HEK293 (cell line): ENCODE measurements around the gene AGAP3.

Source experiments
- CTCF ChIA-PET: fragments of 350-600 bp; formaldehyde crosslinking; extraction: SDS; loops from one replicate; lab custom pipeline; 2021; ENCODE audit warnings: antibody characterized with exemption; lab: Yijun Ruan, JAX
- POLR2A ChIA-PET: fragments of 300-600 bp; formaldehyde crosslinking; extraction: SDS; loops from one replicate; lab custom pipeline; 2020; ENCODE audit warnings: antibody characterized with exemption, inconsistent platforms; lab: Yijun Ruan, JAX
- H3K27ac ChIP-seq: fragments of 200-500 bp; sonication (Bioruptor generic); 2 replicates; pipeline ENCODE4 v1.5.1; 2014; ENCODE audit warnings: low read depth, low read length, control low read depth, inconsistent platforms; ENCODE audit errors: extremely low read depth
- H3K36me3 ChIP-seq, 2 experiments: fragments of 200-500 bp in 1 of 2; sonication (Bioruptor generic) in 1 of 2; 1 replicate in 1 of 2; 2 replicates in 1 of 2; pipeline ENCODE4 v1.5.1; 2014 to 2017; ENCODE audit warnings: inconsistent platforms in 2 of 2, low read length in 2 of 2; ENCODE audit not compliant: control insufficient read depth in 2 of 2, insufficient read depth in 1 of 2
- H3K4me1 ChIP-seq: fragments of 200-500 bp; sonication (Bioruptor generic); 2 replicates; pipeline ENCODE4 v1.5.1; 2014; ENCODE audit warnings: mild to moderate bottlenecking, low read length, inconsistent platforms; ENCODE audit not compliant: control insufficient read depth, insufficient read depth
- H3K4me3 ChIP-seq: 2 replicates; pipeline ENCODE4 v1.5.1; 2011; ENCODE audit warnings: low read depth, mild to moderate bottlenecking, control low read depth, low read length, moderate library complexity
- H3K9me3 ChIP-seq: fragments of 200-500 bp; sonication (Bioruptor generic); 2 replicates; pipeline ENCODE4 v1.5.1; 2014; ENCODE audit warnings: low read depth, low read length, inconsistent platforms; ENCODE audit not compliant: control insufficient read depth, insufficient read depth
- BCL11A ChIP-seq: fragments of 450-650 bp; formaldehyde crosslinking; IDR thresholded peaks from 2 replicates; pipeline ENCODE4 v1.5.1; 2016; ENCODE audit warnings: low read depth, missing biosample characterization, missing genetic modification characterization
- GFI1B ChIP-seq: fragments of 450-650 bp; formaldehyde crosslinking; IDR thresholded peaks from 2 replicates; pipeline ENCODE4 v1.5.1; 2016; ENCODE audit warnings: missing biosample characterization, missing genetic modification characterization
- HOXA7 ChIP-seq: sonication (generic); formaldehyde crosslinking; IDR thresholded peaks from 2 replicates; pipeline ENCODE4 v1.8.1; 2022; ENCODE audit warnings: missing genetic modification reagents, borderline replicate concordance
- KLF10 ChIP-seq: fragments of 450-650 bp; IDR thresholded peaks from 2 replicates; pipeline ENCODE4 v1.5.1; 2018; ENCODE audit warnings: missing biosample characterization, mild to moderate bottlenecking, missing genetic modification characterization
- MZF1 ChIP-seq: fragments of 450-650 bp; formaldehyde crosslinking; IDR thresholded peaks from 2 replicates; pipeline ENCODE4 v1.5.1; 2017; ENCODE audit warnings: missing biosample characterization, missing genetic modification characterization, borderline replicate concordance
- OSR2 ChIP-seq: fragments of 450-650 bp; formaldehyde crosslinking; IDR thresholded peaks from 2 replicates; pipeline ENCODE4 v1.5.1; 2016; ENCODE audit warnings: missing biosample characterization, missing genetic modification characterization
- ZBTB11 ChIP-seq: fragments of 450-650 bp; formaldehyde crosslinking; conservative IDR thresholded peaks from 2 replicates; pipeline ENCODE4 v1.5.1; 2016; ENCODE audit warnings: low read depth, missing biosample characterization, missing genetic modification characterization
- ZNF114 ChIP-seq: fragments of 450-650 bp; formaldehyde crosslinking; IDR thresholded peaks from 2 replicates; pipeline ENCODE4 v1.5.0; 2017; ENCODE audit warnings: missing biosample characterization, missing genetic modification characterization
- ZNF138 ChIP-seq: fragments of 450-650 bp; formaldehyde crosslinking; IDR thresholded peaks from 2 replicates; pipeline ENCODE4 v1.5.1; 2016; ENCODE audit warnings: missing biosample characterization, missing genetic modification characterization, borderline replicate concordance
- ZNF214 ChIP-seq: fragments of 450-650 bp; formaldehyde crosslinking; IDR thresholded peaks from 2 replicates; pipeline ENCODE4 v1.5.1; 2017; ENCODE audit warnings: missing biosample characterization, mild to moderate bottlenecking, missing genetic modification characterization, borderline replicate concordance
- ZNF239 ChIP-seq: fragments of 450-650 bp; formaldehyde crosslinking; IDR thresholded peaks from 2 replicates; pipeline ENCODE4 v1.5.1; 2016; ENCODE audit warnings: missing biosample characterization, missing genetic modification characterization
- ZNF350 ChIP-seq: fragments of 450-650 bp; formaldehyde crosslinking; IDR thresholded peaks from 2 replicates; pipeline ENCODE4 v1.5.0; 2017; ENCODE audit warnings: missing biosample characterization, mild to moderate bottlenecking, missing genetic modification characterization
- ZNF362 ChIP-seq: fragments of 450-650 bp; formaldehyde crosslinking; IDR thresholded peaks from 2 replicates; pipeline ENCODE4 v1.5.1; 2016; ENCODE audit warnings: missing biosample characterization, missing genetic modification characterization
- ZNF513 ChIP-seq: fragments of 450-650 bp; IDR thresholded peaks from 2 replicates; pipeline ENCODE4 v1.5.1; 2018; ENCODE audit warnings: missing biosample characterization, missing genetic modification characterization
- ZNF558 ChIP-seq: fragments of 450-650 bp; formaldehyde crosslinking; IDR thresholded peaks from 2 replicates; pipeline ENCODE4 v1.5.1; 2016; ENCODE audit warnings: missing biosample characterization, missing genetic modification characterization
- ZNF670 ChIP-seq: fragments of 450-650 bp; formaldehyde crosslinking; IDR thresholded peaks from 2 replicates; pipeline ENCODE4 v1.5.1; 2016; ENCODE audit warnings: missing biosample characterization, missing genetic modification characterization, low read depth
- ZNF701 ChIP-seq: fragments of 450-650 bp; formaldehyde crosslinking; IDR thresholded peaks from 2 replicates; pipeline ENCODE4 v1.5.1; 2016; ENCODE audit warnings: missing biosample characterization, missing genetic modification characterization
- ZSCAN5A ChIP-seq: fragments of 450-650 bp; formaldehyde crosslinking; IDR thresholded peaks from 2 replicates; pipeline ENCODE4 v1.5.1; 2016; ENCODE audit warnings: missing biosample characterization, missing genetic modification characterization
- ZXDB ChIP-seq: fragments of 450-650 bp; formaldehyde crosslinking; IDR thresholded peaks from 2 replicates; pipeline ENCODE4 v1.5.1; 2016; ENCODE audit warnings: missing biosample characterization, missing genetic modification characterization
- TF ChIP-seq, protein P1 (sequence below): fragments of 450-650 bp; formaldehyde crosslinking; IDR thresholded peaks from 2 replicates; pipeline ENCODE4 v1.5.1; 2017; ENCODE audit warnings: missing biosample characterization, missing genetic modification characterization
- TF ChIP-seq, protein P2 (sequence below): fragments of 450-650 bp; formaldehyde crosslinking; IDR thresholded peaks from 2 replicates; pipeline ENCODE4 v1.5.1; 2016; ENCODE audit warnings: missing biosample characterization, missing genetic modification characterization

AGAP3 gene

GRCh38 chr7:151174246-151175046 is 88.2 kb downstream of the AGAP3 start:
- CTCF ChIA-PET, result interaction anchor here (0.6 to 3.2 kb wide), 7 partner anchors 8 to 169 kb away, joined by 3 to 15 read pairs (median 3); no protein-coding TSS in a partner anchor
- no peak overlapping the region for H3K27ac ChIP-seq
- no peaks in the 10 kb centered on the region for H3K9me3 ChIP-seq
- TF ChIP-seq ZNF214 (tag by site-specific recombination) (no peak), ZNF114 (tag by site-specific recombination) (no peak), BCL11A (no peak), ZSCAN5A (tag by site-specific recombination) (no peak), OSR2 (no peak), ZNF350 (tag by site-specific recombination) (no peak), ZNF239 (tag by site-specific recombination) (no peak), HOXA7 (CRISPR knock-in tag) (no peak), MZF1 (no peak), ZXDB (no peak), ZNF362 (tag by site-specific recombination) (no peak), ZBTB11 (tag by site-specific recombination) (no peak), ZNF558 (tag by site-specific recombination) (no peak), ZNF513 (no peak), GFI1B (tag by site-specific recombination) (no peak)
- TF ChIP-seq, all 188 proteins: peak for 0
- H3K4me3 ChIP-seq, result no peak overlapping the region
- H3K36me3 ChIP-seq, result no peaks in the 10 kb centered on the region
- POLR2A ChIA-PET, result no interaction called here
- H3K4me1 ChIP-seq, result no peaks in the 10 kb centered on the region

GRCh38 chr7:151175047-151175792 is 88.9 kb downstream of the AGAP3 start:
- H3K36me3 ChIP-seq, result no peaks in the 10 kb centered on the region
- ChIA-PET CTCF (interaction anchor here (0.6 to 3.2 kb wide), 10 partner anchors 9 to 187 kb away, joined by 3 to 15 read pairs (median 3); partner anchors contain the start of gene ABCF2), POLR2A (no interaction called here)
- no peaks in the 10 kb centered on the region for H3K4me1 ChIP-seq
- H3K4me3 ChIP-seq, result no peak overlapping the region
- H3K27ac ChIP-seq, result no peak overlapping the region
- H3K9me3 ChIP-seq, result no peaks in the 10 kb centered on the region
- no peak for TF ChIP-seq ZNF701 (tag by site-specific recombination)
- no peak for TF ChIP-seq ZNF114 (tag by site-specific recombination)
- TF ChIP-seq ZNF138 (tag by site-specific recombination), result no peak
- TF ChIP-seq, protein P1, sequence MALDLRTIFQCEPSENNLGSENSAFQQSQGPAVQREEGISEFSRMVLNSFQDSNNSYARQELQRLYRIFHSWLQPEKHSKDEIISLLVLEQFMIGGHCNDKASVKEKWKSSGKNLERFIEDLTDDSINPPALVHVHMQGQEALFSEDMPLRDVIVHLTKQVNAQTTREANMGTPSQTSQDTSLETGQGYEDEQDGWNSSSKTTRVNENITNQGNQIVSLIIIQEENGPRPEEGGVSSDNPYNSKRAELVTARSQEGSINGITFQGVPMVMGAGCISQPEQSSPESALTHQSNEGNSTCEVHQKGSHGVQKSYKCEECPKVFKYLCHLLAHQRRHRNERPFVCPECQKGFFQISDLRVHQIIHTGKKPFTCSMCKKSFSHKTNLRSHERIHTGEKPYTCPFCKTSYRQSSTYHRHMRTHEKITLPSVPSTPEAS (tag by site-specific recombination), result no peak
- TF ChIP-seq ZNF513, result no peak
- TF ChIP-seq ZNF670 (tag by site-specific recombination), result no peak
- TF ChIP-seq, protein P2, sequence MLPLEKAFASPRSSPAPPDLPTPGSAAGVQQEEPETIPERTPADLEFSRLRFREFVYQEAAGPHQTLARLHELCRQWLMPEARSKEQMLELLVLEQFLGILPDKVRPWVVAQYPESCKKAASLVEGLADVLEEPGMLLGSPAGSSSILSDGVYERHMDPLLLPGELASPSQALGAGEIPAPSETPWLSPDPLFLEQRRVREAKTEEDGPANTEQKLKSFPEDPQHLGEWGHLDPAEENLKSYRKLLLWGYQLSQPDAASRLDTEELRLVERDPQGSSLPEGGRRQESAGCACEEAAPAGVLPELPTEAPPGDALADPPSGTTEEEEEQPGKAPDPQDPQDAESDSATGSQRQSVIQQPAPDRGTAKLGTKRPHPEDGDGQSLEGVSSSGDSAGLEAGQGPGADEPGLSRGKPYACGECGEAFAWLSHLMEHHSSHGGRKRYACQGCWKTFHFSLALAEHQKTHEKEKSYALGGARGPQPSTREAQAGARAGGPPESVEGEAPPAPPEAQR (tag by site-specific recombination), result no peak
- TF ChIP-seq KLF10 (tag by site-specific recombination), result no peak
